KMS-11 (cell line): ENCODE results near the gene NETO1.

Source experiments
- H2AFZ ChIP-seq: fragments of 200-600 bp; sonication (generic); 2 replicates; pipeline ENCODE4 v1.6.1; 2016; ENCODE audit warnings: antibody characterized with exemption, mixed run types, low read depth
- H3K27ac ChIP-seq: fragments of 200-600 bp; sonication (generic); 2 replicates; pipeline ENCODE4 v1.6.1; 2016; ENCODE audit warnings: mild to moderate bottlenecking, mixed run types
- H3K27me3 ChIP-seq: fragments of 200-600 bp; sonication (generic); 2 replicates; pipeline ENCODE4 v1.6.1; 2017; ENCODE audit warnings: mild to moderate bottlenecking, low read depth, mixed run types, moderate library complexity; ENCODE audit not compliant: insufficient read depth
- H3K36me3 ChIP-seq: fragments of 200-600 bp; sonication (generic); 2 replicates; pipeline ENCODE4 v1.6.1; 2017; ENCODE audit warnings: mild to moderate bottlenecking, mixed run types; ENCODE audit not compliant: insufficient read depth
- H3K4me1 ChIP-seq: fragments of 200-600 bp; sonication (generic); 2 replicates; pipeline ENCODE4 v1.6.1; 2016; ENCODE audit warnings: mild to moderate bottlenecking, low read depth, mixed run types; ENCODE audit not compliant: poor library complexity, severe bottlenecking
- H3K4me2 ChIP-seq: fragments of 200-600 bp; sonication (generic); 2 replicates; pipeline ENCODE4 v1.7.0; 2016; ENCODE audit warnings: mild to moderate bottlenecking, mixed run types
- H3K4me3 ChIP-seq: fragments of 200-600 bp; sonication (generic); IDR thresholded peaks from 2 replicates; pipeline ENCODE4 v1.6.1; 2017; ENCODE audit warnings: low read depth, low read length, mixed read lengths; ENCODE audit not compliant: insufficient read depth
- H3K79me2 ChIP-seq: fragments of 200-600 bp; sonication (generic); 2 replicates; pipeline ENCODE4 v1.6.1; 2016; ENCODE audit warnings: low read depth, mixed run types; ENCODE audit not compliant: insufficient read depth
- H3K9ac ChIP-seq: fragments of 200-600 bp; sonication (generic); 2 replicates; pipeline ENCODE4 v1.6.1; 2016; ENCODE audit warnings: mild to moderate bottlenecking, mixed run types
- H4K20me1 ChIP-seq: fragments of 200-600 bp; sonication (generic); 2 replicates; pipeline ENCODE4 v1.6.1; 2016; ENCODE audit warnings: mild to moderate bottlenecking, mixed run types; ENCODE audit not compliant: insufficient read depth
- TF ChIP-seq, protein P1 (sequence below): fragments of 200-600 bp; sonication (generic); conservative IDR thresholded peaks from 2 replicates; pipeline ENCODE4 v1.6.1; 2017; ENCODE audit warnings: low read depth, mild to moderate bottlenecking, antibody characterized with exemption, low read length, moderate library complexity, mixed read lengths

The NETO1 gene

DNA sequence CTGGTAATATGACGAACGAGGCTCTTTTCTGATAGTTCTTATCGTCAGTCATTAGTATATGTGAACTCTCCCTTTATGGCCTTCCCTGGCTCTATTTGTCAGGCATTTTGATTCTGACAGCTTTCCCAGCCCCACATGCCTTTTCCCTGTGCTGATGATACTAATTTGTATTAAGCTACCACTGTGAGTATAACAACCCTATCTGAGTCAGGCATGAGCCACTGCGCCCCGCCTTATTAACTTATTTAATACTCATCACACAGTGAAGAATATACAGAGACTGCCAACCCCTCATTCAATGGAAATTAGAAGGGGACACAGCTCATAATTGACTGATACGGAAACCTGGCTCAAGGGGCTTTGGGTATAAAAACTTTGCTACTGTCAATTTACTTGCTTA is 140.0 kb downstream of the NETO1 start:
- H3K79me2 ChIP-seq: no peaks in the 10 kb centered on the region
- no peak overlapping the region for H2AFZ ChIP-seq
- H3K27ac ChIP-seq: no peak overlapping the region
- H3K4me2 ChIP-seq: no peak overlapping the region
- no peak overlapping the region for H3K9ac ChIP-seq
- TF ChIP-seq, protein P1, sequence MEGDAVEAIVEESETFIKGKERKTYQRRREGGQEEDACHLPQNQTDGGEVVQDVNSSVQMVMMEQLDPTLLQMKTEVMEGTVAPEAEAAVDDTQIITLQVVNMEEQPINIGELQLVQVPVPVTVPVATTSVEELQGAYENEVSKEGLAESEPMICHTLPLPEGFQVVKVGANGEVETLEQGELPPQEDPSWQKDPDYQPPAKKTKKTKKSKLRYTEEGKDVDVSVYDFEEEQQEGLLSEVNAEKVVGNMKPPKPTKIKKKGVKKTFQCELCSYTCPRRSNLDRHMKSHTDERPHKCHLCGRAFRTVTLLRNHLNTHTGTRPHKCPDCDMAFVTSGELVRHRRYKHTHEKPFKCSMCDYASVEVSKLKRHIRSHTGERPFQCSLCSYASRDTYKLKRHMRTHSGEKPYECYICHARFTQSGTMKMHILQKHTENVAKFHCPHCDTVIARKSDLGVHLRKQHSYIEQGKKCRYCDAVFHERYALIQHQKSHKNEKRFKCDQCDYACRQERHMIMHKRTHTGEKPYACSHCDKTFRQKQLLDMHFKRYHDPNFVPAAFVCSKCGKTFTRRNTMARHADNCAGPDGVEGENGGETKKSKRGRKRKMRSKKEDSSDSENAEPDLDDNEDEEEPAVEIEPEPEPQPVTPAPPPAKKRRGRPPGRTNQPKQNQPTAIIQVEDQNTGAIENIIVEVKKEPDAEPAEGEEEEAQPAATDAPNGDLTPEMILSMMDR: no peak
- H3K4me3 ChIP-seq: no peak overlapping the region
- no peaks in the 10 kb centered on the region for H3K36me3 ChIP-seq
- H3K4me1 ChIP-seq: no peaks in the 10 kb centered on the region
- H4K20me1 ChIP-seq: no peaks in the 10 kb centered on the region
- no peaks in the 10 kb centered on the region for H3K27me3 ChIP-seq

DNA sequence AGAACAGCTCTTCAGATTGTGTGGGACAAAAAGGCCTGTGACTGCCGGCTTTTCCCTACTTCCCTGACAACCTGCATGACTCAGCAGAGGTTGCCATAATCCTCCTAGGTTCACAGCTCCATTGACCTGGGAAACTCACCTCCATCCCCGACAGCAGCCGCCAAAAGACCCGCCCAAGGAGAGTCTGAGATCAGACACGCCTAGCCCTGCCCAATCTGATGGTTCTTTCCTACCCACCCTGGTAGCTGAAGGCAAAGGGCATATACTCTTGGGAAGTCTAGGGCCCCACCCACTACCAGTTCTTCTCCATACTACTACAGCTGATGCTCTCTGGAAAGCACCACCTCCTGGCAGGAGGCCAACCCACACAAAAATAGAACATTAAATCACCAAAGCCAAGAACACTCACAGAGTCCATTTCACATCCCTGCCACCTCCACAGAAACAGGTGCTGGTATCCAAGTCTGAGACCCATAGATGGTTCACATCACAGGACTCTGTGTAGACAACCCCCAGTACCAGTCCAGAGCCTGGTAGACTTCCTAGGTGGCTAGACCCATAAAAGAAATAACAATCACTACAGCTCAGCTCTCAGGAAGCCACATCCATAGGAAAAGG is 140.6 kb downstream of the NETO1 start:
- H3K36me3 ChIP-seq: no peaks in the 10 kb centered on the region
- H3K27ac ChIP-seq: no peak overlapping the region
- TF ChIP-seq, protein P1: no peak
- no peak overlapping the region for H3K4me2 ChIP-seq
- no peaks in the 10 kb centered on the region for H3K79me2 ChIP-seq
- H3K27me3 ChIP-seq: no peaks in the 10 kb centered on the region
- no peaks in the 10 kb centered on the region for H4K20me1 ChIP-seq
- no peaks in the 10 kb centered on the region for H3K4me1 ChIP-seq
- H3K4me3 ChIP-seq: no peak overlapping the region
- H2AFZ ChIP-seq: no peak overlapping the region
- H3K9ac ChIP-seq: no peak overlapping the region

GRCh38 chr18:72726201-72726600 is 141.6 kb downstream of the NETO1 start:
- Histone ChIP-seq H3K27ac (no peak overlapping the region), H3K4me1 (no peaks in the 10 kb centered on the region), H3K27me3 (no peaks in the 10 kb centered on the region), H3K9ac (no peak overlapping the region), H2AFZ (no peak overlapping the region), H3K36me3 (no peaks in the 10 kb centered on the region), H3K79me2 (no peaks in the 10 kb centered on the region), H3K4me3 (no peak overlapping the region), H4K20me1 (no peaks in the 10 kb centered on the region), H3K4me2 (no peak overlapping the region)
- TF ChIP-seq, protein P1: no peak

- no peaks in the 10 kb centered on the region; the same call in 1 of the 2 replicates for H3K36me3 ChIP-seq
- H3K4me3 ChIP-seq: no peak overlapping the region
- H3K27ac ChIP-seq: no peak overlapping the region
- no peak overlapping the region for H3K9ac ChIP-seq
- H3K4me2 ChIP-seq: no peak overlapping the region
- H3K4me1 ChIP-seq: no peaks in the 10 kb centered on the region
- no peaks in the 10 kb centered on the region for H3K27me3 ChIP-seq
- no peaks in the 10 kb centered on the region for H3K79me2 ChIP-seq
- H2AFZ ChIP-seq: no peak overlapping the region
- H4K20me1 ChIP-seq: no peaks in the 10 kb centered on the region
- TF ChIP-seq, protein P1: no peak
Observed at GRCh38 chr18:72721330-72721729, 146.5 kb downstream of the NETO1 start.
